GM19455 (cell line): Measurements from ENCODE around the gene MATCAP1.

Source experiments
- ATAC-seq: cut with Tn5 transposase; IDR thresholded peaks from one replicate; pipeline ENCODE4 v1.9.1; 2021; ENCODE audit not compliant: unreplicated experiment

MATCAP1 gene

GRCh38 chr16:67208154-67208896, 24.6 kb upstream of the MATCAP1 start:
- ATAC-seq, result no peak

GRCh38 chr16:67207249-67208091, 23.7 kb upstream of the MATCAP1 start:
- no peak for ATAC-seq

- no peak for ATAC-seq
Observed at GRCh38 chr16:67206838-67207248, 23.1 kb upstream of the MATCAP1 start.

- ATAC-seq, result no peak
Observed at GRCh38 chr16:67206129-67206837, 22.5 kb upstream of the MATCAP1 start.

- ATAC-seq, result no peak
Observed at GRCh38 chr16:67204076-67204475, 20.3 kb upstream of the MATCAP1 start.

- no peak for ATAC-seq
Observed at GRCh38 chr16:67202956-67203493, 19.3 kb upstream of the MATCAP1 start.

- ATAC-seq, result no peak
Observed at GRCh38 chr16:67202426-67202825, 18.7 kb upstream of the MATCAP1 start.

GRCh38 chr16:67201411-67202345, 17.9 kb upstream of the MATCAP1 start:
- no peak for ATAC-seq

- no peak for ATAC-seq
Observed at GRCh38 chr16:67200491-67200890, 16.7 kb upstream of the MATCAP1 start.

- no peak for ATAC-seq
Observed at GRCh38 chr16:67199808-67200198, 16.0 kb upstream of the MATCAP1 start.

GRCh38 chr16:67199011-67199807, 15.4 kb upstream of the MATCAP1 start, which contains the start of gene ELMO3:
Gene ELMO3 (plus strand): TSS chr16:67199131. CDS start chr16:67199327, 196 bp downstream.
- ATAC-seq, result no peak

GRCh38 chr16:67198238-67198734, 14.5 kb upstream of the MATCAP1 start:
- ATAC-seq, result no peak

GRCh38 chr16:67197704-67198103, 13.9 kb upstream of the MATCAP1 start:
- ATAC-seq, result no peak

GRCh38 chr16:67196881-67197280, 13.1 kb upstream of the MATCAP1 start:
- ATAC-seq, result no peak

- ATAC-seq, result no peak
Observed at GRCh38 chr16:67195676-67196075, 11.9 kb upstream of the MATCAP1 start.

- no peak for ATAC-seq
Observed at GRCh38 chr16:67194260-67194659, 10.5 kb upstream of the MATCAP1 start.

GRCh38 chr16:67193536-67193935, 9.8 kb upstream of the MATCAP1 start:
- ATAC-seq, result no peak

- no peak for ATAC-seq
Observed at GRCh38 chr16:67192781-67193361, 9.1 kb upstream of the MATCAP1 start.
